CD4-positive, alpha-beta T cell treated with Interleukin-1 beta for 1 hour (primary cell): ENCODE measurements around the gene MYH9.

Experiments used
- DNase-seq, 2 donors: peaks; one replicate each; pipeline ENCODE4 v3.0.0-alpha.2; 2020 to 2022

The MYH9 gene

DNA sequence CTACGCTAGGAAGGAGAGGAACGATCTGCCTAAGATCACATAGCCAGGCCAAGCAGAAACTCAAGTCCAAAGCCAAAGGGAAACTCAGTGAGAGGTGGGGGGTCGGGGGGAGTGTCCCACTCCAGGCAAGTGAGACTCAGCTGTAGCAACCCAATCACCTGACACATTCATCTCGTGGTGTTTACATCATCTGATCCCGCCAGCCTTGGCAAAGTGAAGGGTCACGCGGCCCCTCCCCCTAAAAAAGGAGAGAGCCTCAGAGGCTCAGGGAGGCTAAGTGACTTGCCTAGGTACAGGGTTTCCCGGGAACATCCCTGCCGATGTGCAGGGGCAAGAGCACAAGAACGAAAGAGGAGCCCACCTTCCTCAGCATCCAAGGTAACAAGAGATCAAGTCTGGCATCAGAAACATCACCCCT lies 21.5 kb downstream of the MYH9 start:
- DNase-seq, result no peak

DNA sequence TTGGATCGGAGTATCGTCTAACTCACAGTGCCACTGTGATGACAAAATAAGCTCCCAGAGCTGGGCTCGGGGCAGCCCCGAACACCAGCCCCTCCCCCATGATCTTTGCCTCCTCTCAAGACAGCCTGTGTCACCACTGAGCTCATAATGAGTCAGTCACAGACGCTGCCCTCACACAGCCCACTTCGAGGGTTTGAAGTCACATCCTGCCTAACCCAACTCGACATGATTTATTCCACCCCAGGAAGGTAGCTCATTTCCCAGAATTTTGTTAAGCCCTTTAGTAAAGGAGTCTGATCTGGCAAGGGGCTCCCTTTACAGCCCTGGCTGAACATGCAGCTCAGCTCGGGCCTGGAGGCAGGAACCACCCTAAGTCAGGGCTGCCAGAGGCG lies 22.8 kb downstream of the MYH9 start:
- peak; percentile 90 to 91 for DNase-seq

DNA sequence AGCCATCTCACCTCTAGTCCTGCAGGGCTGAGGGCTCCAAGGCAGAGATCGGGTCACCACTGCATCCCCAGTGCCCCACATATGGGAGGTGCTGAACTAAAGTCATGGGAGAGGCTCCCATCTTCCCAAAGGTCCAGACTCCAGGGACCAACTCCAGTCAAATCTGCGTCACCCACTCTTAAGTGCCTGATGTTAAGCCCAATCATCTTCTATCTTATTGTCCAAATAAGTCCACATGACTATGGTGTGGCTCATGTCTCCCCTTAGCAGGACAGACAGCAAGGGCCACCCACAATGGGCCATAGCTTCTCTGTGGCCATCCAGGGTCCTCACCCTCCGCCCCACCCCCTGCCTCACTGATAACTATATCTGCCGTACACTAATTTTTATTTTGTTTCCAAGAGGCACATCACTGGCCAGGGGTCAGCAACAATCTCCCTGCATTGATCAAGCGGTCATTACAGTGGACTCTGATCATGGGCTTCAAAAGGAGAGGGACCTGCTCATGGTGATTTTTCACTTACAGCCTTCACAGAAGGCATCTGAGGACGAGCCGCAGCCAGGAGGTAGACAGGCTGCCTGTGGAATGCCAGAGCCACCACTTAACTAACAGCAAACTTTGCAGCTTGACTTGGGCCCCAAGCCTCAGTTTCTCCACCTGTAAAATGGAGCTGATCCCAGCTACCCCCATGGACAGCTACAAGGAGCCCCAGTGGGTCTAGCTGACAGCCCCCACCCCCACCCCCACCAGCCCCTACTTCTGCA lies 23.3 kb downstream of the MYH9 start:
- no peak for DNase-seq

DNA sequence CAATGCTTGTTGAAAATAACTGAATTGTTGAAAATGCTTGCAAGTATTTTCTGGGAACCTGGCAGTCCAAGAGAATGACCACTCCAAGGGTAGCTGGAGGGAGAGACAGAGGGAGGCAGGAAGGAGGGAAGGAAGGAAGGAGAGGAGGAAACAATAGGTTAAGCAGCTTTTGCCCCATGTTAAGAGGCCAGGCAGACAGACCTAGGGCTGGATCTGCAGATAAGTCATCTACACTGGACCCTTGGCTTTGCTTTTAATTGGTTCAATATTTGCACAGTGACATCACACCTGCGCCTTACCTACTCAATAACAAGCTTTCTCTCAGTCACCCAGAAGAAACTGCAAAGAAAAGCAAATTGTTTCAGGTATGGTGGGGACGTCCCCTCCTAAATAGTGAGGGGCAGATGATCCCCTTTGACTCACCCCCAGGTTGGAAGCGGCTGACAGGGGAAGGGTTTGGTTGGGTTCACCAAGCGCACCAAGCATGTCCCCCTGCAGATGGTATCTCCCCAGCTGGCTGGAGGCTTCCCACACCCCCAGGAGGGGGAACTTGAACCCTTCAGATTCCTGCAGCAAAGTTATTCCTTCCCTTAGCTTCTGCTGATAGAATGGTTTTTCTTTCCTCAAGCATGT lies 24.3 kb downstream of the MYH9 start:
- no peak for DNase-seq

DNA sequence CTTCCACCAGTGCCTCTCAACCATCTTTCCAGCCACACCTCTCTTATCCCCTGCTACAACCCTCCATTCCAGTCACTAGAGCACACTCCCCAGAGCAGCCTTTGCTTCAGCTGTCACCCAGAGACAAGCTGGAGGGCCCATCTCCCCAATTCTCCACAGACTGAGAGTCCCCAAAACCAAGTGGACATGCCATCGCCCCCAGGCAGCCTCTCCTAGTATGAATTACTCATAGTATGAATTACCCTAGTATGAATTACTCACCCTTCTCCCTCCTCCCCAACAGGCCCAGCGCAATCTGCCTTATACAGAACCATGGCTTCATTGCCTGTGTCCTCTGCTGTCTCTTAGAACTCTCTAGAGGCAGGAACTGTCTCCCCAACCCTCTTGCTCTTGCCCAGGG lies 24.8 kb downstream of the MYH9 start:
- no peak for DNase-seq

DNA sequence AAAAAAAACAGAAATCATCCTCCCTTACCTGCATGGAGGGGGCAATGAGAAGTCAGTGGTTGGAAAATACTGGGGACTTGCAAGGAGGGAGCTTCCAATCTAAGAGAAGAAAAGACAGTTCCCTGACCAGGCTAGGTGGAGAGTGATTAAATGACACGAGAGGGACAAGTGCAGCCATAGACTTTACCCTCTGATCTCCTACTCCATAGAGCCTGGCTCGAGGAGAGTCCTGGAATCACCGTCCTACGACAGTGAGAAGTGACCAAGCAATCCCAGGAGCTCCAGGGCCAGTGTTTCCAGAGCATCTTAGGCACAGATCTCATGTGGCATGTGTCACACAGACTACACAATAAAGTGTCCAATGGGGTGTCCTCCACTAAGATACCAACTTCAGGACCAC lies 25.7 kb downstream of the MYH9 start:
- no peak for DNase-seq

DNA sequence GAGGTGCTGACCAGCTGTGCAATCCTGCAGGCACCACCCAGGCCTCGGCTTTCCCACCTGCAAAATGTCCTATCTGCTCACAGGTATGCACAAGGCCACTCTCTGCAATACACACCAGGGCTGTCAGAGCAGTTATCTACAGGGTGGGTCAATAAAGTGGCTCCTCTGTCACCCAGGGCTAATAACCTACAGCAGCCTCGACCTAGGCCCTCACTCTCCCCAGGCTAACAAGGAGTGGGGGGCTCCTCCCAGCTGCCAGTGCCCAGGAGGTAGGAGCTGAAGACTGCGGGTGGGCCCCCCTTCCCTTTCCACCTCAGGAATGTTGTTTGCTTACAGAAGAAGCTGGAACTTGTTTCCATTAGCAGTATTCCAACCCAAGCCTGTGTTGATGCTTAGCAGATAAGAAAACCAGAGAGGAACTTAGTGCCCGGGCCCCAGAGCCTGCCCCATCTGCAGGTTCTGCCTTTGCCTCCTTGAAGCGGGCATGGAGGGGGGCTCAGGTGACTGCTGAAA lies 26.8 kb downstream of the MYH9 start:
- no peak for DNase-seq

DNA sequence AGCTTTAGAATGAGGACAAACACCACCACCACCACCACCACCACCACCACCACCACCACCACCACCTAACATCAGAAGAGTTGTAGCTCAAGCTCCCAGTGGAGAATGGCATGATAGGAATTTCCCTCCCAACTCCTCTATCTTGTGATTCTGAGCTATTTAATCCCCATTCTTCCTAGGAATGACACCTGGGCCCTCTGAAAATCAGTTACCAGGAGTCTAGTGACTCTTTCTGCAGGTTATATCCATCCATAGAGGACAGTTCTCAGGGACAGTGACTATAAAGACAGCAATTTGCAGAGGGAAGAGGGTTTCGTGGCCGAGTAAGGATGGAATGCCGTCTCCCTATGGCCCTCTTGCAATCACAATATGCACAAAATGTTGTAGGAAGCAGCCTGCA lies 27.8 kb downstream of the MYH9 start:
- no peak for DNase-seq

DNA sequence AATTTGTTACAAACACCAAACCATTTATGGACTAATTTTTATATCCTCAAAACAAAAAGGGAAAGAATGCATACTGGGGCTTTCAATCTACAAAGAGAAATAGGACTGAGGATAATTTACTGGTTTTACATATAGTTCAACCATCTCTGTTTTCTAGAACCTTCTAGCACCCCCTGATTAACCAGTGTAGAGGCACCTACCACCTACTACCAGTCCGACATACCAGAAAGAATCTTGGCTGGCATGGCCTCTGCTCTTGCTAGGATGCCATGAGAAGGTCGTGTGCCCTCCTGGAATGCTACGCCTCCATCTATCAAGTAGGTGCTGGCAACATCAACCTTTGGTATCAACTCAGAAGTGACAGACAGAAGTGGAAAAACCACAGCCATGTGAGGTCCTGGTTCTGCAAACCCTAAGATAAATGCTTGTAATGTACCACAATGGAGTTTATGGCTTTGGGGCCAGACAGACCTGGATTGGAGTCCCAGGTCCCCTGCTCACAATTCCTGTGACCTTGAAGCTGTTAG lies 28.2 kb downstream of the MYH9 start:
- no peak for DNase-seq

DNA sequence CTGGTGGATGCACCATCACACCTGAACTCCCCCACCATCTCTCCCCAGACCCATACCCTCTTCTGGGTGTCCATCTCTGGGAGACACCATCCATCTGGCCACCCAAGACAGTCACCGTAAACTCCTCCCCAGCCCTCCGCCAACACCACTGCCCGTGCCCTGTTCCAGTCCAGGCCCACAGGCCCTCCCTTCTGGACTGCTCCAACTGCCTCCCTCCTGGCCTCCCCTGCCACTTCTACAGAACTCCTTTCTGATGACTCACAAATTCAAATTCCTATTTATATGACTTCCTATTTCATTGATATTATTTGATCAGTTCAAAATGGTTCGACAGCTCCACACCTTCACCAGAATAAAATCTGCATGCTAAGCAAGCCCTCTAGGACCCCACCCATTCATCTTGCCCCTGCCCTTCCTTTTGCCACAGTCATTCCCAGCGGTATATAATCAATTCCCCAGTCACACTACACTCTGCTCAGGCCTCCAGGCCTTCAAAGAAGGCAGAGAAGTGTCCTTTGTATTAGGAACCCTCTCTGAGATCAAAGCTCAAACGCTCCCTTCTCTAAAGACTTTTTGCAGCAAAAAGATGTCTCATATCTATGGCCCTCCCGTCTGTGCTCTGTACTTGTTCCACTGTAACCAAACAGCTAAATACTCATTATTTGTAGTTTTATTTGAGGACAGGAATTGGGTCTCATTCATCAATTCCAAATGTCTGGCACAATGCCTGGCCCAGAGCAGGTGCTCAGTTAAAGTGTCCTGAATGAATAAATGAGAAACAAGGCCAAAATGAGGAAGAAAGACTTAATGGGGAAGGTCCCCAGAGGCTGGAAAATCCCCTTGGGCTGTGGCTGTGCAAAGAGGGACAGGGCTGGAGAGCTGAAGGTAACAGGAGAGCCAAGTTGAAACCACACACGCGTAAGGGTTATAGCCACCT lies 29.0 kb downstream of the MYH9 start:
- peak in 1 of 2 donors; percentile 57 for DNase-seq

DNA sequence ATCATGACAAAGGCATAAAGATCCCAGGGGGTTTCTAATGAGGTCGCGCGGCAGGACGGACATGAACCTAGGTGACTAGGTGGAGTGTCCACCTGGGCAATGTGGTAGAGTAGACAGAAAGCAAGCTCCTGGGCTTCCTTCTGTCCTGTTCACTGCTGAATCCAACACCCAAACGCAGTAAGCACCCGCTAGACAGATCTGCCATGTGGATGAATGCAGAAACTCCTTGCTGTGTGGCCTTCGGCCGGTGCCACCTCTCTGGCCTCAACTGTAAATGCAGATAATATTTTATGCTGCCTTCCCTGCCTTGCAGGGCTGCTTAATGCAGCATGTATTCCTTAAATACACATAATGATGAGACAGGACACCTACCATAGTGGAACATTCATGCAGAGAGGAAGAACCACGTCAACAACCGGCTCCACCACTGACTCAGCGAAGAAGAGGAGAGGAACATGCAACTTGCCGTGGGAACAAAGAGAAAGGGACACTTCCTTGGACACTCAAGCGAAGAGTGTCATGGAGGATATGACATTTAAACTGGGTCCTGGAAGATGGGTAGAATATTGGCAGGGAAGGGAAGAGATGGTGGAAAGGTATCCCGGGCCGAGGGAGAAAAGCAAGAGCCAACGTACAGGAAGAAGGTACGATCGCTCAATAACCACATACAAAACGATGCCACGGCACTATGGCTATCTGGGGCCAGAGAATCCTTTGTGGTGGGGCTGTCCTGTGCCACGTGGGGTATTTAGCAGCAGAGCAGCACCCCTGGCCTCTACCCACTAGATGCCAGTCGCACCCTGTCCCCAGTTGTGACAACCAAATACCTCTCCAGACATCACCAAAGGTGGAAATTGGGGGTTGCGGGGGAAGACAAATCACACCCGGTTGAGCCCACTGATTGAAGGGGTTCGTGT lies 30.8 kb downstream of the MYH9 start:
- peak; percentile 55 to 67 for DNase-seq

DNA sequence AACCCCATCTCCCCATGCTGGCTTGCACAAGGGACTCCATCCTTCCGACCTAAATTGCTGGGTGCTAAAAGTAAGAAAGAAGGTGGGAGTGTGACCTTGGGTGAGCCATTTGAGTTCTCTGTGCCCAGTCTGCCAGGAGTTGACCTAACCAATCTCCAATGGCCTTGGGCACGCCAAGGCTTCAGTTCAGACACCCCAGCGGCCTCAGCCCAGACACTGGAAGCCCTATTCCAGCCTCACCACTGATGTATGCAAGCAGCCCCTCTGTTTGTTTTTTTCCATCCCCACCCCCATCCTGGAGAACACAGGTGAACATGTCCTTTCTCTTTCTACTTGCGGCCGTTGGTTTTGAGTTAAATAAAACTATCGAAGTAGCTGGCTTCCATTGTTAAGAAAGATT lies 31.9 kb downstream of the MYH9 start:
- no peak for DNase-seq

DNA sequence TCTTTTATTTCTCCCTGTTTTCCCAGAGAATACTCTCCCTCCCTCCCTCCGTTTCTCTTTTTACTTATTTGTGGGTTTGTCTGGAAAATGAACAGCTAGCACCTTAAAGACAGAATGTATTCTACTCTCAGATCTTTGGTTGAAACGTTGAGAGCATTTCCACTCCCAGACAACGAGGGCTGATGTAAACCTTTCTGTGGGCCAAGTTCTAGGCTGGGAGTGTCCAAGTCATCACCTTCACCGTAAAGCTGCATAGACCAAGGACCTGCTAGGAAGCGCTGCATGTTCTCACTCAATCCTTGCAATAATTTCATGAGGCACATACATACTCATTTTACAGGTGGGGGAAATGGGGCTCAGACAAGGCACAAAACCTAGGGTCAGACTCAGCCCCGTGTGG lies 32.4 kb downstream of the MYH9 start:
- no peak for DNase-seq

DNA sequence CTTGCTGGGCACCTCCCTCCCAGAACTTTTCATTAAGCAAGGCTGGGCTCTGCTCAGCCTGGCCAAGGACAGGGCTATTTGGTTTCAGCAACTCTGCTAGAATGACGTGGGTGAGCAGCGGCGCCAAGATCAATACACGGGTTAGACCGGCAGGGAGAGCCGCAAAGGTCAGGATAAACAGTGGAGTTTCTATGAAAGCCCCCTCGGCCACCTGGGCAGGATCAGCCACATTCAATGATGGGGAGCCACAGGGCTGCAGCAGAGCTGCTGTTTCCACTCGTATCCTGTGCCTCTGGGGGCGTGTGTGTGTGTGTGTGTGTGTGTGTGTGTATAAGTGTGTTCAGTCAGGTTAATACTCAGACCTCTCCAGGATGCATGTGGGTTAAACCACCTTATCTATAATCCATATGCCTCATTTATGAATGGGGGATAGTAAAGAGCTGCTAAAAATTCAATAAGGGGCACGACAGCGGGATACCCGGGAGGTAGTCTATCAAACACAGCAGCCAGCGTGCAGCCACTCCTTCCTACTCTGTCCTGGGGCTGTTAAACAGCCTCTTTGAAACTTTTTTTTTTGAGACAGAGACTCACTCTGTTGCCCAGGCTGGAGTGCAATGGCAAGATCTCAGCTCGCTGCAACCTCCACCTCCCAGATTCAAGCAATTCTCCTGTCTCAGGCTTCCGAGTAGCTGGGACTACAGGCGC lies 34.8 kb downstream of the MYH9 start:
- DNase-seq, result peak in 1 of 2 donors; percentile 55

DNA sequence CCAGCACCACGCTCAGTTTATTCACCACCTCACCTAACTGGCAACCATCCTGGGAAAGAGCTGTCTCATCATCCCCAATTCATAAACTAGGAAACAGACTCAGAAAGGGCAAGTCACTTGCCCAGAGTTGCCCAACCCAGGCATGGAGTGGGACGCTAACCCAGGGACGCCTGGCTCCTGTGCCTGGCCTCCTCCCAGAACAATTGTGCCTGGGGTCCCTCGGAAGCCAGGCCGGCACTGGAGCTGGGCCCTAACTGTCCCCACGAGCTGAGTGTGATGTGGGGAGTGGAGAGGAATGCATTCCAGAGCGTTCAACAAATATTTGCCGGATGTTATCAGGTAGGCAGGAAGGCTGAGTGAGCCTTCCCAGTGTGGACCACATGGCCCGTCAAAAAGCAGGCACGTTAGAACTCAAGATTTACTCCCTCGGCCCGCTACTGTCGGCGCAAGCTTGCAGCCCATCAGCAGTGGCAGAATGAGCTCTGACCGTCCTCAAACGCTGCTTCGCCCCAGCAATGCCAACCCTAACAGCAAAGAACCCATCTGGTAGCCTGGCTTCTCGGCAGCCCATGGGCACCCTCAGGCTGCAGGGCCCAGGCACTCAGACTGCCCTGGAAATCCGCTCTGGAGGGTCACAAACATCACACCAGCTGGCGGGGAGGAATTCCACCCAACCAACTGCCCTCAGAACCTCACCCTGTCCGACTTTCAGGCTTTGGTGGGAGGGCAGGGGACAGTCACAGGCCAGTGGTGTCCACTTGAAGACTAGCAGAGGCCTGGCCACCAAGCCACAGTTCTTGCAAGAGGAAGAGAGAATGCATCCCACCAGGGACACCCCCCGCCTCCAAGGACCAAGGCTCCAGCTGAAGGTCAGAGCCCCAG lies 35.6 kb downstream of the MYH9 start:
- DNase-seq, result no peak

DNA sequence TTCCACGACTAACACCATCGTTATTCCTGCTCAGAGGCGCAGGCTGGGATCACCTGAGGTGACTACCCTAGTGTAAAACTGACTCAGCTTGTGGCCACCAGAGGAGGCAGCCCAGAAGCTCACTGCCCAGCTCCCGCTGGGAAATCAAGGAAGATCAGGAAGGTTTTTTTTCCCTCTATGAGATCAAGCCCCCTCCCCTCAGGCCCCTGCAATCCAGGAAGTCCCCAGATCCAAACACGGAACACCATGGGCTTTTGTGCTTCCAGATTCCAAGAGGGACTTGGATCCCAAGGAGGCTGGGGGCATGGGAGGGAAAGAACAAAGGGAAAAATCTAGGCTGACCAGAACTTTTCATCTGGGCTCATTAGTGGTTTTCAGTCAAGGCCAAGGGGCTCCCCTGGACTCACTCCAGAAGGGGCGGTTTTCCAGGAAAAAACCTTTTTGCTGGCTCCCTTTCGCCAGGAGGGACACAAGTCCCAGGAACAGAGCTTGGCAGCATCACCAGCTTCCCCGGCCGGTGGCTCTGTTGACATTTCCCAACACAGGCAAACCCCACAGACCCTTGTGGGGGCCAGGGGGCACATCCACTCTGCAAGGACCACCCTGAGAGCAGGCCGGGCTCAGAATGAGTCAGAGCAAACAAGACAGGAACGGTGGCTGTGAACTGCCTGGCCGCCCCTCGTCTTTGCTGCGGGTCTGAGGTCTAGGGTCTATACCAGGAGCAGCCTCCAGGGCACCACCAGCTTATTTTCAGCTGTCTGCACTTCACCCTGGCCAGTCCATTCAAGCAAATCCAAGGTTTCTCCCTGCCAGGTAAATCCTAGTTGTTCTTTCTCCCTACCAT lies 36.8 kb downstream of the MYH9 start:
- DNase-seq, result no peak

DNA sequence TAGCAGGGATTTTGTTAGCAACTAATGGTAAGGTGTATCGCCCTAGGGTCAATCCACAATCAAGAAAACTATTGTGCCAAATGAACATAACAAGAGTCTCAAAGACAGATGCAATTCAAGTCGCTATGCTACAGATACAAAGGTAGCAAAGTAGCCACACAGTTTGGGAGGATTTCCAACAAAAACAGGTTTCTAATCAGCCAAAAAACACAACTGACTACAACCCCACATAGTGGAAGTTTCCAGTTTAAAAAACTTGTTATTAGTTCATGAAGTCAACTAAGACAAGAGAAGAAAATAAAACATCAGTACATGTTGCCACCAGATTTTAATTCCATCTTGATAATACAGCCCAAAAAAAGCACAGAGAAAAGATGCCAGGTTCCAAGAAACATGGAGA lies 38.0 kb downstream of the MYH9 start:
- DNase-seq, result no peak

DNA sequence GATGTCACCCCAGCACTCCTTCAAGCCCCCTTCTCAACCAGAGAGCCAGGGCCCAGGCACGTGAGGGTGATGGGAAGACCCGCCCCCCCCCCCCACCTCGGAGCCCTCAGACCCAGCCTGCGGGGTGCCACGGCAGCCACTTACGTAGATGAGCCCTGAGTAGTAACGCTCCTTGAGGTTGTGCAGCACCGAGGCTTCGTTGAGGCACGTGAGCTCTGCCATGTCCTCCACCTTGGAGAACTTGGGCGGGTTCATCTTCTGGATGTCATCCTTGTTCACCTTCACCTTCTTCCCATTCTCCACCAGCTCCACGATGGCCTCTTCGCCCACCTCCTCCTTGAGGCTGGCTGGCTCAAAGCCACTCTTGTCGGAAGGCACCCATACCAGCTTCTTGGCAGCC lies 39.0 kb downstream of the MYH9 start:
- DNase-seq, result no peak

DNA sequence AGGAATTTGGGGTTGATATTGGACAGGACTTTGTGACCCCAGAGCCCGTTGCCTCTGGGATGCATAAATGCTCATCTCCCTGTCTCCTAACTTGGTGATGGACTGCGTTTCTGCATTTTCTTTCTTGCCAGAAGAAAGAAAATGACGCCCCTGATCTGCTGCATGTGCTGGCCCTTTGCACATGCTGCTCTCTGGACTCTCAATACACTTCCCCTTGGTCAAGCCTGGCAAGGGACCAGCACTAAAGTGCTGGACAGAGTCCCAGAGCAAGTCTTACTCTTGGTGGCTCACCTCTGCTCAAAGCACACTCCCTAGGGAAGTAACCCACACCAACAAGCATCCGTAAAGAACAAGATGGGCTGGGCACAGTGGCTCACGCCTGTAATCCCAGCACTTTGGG lies 40.7 kb downstream of the MYH9 start:
- DNase-seq, result no peak
